ENCODE data around the gene KCNH3.

DNA sequence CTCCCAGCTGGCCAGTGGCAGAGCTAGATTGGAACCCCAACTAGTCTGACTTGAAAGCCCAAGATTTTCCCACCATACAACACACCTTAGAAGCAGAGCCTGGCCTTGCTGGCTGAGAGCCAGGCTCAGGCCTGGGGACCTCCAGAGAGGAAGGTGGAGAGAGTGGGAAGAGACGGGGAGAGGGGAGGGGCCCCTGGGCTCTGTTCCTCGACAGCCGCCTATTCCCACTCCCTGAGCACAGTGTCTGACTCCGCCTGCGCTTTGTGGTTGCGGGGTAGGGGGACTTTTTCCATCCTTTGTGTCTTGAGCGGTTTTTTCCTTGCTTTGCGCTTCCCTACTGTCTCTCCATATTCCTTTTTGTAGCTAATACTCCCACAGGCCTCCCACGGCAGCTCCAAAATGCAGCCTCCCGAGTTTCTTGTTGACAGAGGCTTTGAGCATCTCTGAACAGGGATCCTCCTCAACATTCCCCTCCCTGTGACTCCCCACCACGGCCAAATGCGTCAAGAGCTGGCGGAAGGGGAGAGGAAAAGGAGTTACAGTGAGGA, 4.0 kb upstream of the KCNH3 start:
- TF ChIP-seq CTCF (optimal IDR thresholded peaks at IDR 0.05 in 1 of 3, IDR thresholded peaks at IDR 0.05 in 1 of 3, conservative IDR thresholded peaks at IDR 0.05 in 1 of 3; ENCODE audit: extremely low read depth in 1 of 3, insufficient read depth in 2 of 3, low read length in 3 of 3) (no peak), EZH2 (IDR thresholded peaks at IDR 0.05; ENCODE audit: low read length) (no peak)
